WERI-Rb-1 (cell line): ENCODE measurements around the gene BTG2.

Source experiments
- DNase-seq: peaks from one replicate; pipeline ENCODE4 v3.0.0-alpha.2; 2020
- H3K27ac ChIP-seq: fragments of 250-450 bp; sonication (Bioruptor Pico); 2 replicates; pipeline ENCODE4 v1.5.1; 2020; ENCODE audit warnings: mild to moderate bottlenecking, moderate library complexity
- H3K27me3 ChIP-seq: fragments of 250-450 bp; sonication (Bioruptor Pico); 2 replicates; pipeline ENCODE4 v1.5.1; 2021; ENCODE audit warnings: mild to moderate bottlenecking, low read depth, moderate library complexity; ENCODE audit not compliant: insufficient read depth, severe bottlenecking
- H3K36me3 ChIP-seq: fragments of 250-450 bp; sonication (Bioruptor Pico); 2 replicates; pipeline ENCODE4 v1.5.1; 2020; ENCODE audit warnings: mild to moderate bottlenecking, moderate library complexity
- H3K4me3 ChIP-seq: 2 replicates; pipeline ENCODE4 v1.5.1; 2011; ENCODE audit warnings: low read depth, mild to moderate bottlenecking, control low read depth, low read length
- H3K9me3 ChIP-seq: fragments of 250-450 bp; sonication (Bioruptor Pico); 2 replicates; pipeline ENCODE4 v1.5.1; 2021; ENCODE audit warnings: mild to moderate bottlenecking, moderate library complexity; ENCODE audit not compliant: severe bottlenecking
- TF ChIP-seq, protein P1 (sequence below): IDR thresholded peaks from 2 replicates; pipeline ENCODE4 v1.5.1; 2011; ENCODE audit warnings: low read depth, mild to moderate bottlenecking, control low read depth, inconsistent platforms, low read length

Gene BTG2

DNA sequence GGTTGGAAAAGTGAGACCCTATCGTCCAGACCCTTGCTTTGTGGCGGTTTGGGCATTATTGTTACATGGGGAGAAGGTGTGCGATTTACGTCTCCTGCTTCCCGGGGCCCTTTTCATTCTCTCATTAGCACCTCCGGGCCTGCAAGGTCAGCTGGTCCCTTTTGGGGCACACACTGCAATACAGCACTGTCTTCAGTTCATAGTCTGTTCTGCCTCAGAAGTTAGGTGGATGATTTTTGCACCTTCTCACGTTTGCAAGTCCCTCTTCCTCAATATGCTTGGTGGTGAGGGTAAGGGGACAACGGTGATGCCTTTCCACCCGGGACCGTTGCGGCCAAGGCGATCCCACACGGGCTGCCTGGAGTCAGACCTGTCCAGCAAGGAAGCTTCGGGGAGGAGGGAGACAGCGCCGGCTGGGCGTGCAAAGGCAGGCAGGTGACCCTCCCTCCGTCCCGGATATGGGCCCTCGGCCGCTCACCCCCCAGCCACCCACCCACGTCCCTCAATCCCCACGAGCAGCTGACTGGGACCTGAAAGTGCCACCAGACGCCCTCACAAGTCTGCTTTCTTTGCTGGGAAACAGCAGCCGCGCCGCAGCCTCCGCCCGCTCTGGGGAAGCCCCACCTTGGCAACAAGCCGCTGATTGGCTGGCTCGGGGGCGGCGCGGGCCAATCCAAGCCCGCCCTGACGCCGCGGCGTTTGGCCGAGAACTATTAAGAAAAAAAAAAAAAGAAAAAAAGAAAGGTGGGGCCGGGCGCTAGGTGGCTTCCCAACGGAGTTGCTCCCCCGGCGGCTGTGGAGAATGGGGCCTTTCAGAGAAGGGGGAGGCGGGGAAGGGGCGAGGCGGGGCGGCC lies 21.7 kb downstream of the BTG2 start:
- peak; percentile 100 for DNase-seq
- Histone ChIP-seq H3K9me3 (no peaks in the 10 kb centered on the region), H3K27ac (peak overlapping the region; percentile 98), H3K27me3 (no peaks in the 10 kb centered on the region), H3K36me3 (no peaks in the 10 kb centered on the region), H3K4me3 (peak overlapping the region; percentile 51)
- TF ChIP-seq, protein P1, sequence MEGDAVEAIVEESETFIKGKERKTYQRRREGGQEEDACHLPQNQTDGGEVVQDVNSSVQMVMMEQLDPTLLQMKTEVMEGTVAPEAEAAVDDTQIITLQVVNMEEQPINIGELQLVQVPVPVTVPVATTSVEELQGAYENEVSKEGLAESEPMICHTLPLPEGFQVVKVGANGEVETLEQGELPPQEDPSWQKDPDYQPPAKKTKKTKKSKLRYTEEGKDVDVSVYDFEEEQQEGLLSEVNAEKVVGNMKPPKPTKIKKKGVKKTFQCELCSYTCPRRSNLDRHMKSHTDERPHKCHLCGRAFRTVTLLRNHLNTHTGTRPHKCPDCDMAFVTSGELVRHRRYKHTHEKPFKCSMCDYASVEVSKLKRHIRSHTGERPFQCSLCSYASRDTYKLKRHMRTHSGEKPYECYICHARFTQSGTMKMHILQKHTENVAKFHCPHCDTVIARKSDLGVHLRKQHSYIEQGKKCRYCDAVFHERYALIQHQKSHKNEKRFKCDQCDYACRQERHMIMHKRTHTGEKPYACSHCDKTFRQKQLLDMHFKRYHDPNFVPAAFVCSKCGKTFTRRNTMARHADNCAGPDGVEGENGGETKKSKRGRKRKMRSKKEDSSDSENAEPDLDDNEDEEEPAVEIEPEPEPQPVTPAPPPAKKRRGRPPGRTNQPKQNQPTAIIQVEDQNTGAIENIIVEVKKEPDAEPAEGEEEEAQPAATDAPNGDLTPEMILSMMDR, result no peak

DNA sequence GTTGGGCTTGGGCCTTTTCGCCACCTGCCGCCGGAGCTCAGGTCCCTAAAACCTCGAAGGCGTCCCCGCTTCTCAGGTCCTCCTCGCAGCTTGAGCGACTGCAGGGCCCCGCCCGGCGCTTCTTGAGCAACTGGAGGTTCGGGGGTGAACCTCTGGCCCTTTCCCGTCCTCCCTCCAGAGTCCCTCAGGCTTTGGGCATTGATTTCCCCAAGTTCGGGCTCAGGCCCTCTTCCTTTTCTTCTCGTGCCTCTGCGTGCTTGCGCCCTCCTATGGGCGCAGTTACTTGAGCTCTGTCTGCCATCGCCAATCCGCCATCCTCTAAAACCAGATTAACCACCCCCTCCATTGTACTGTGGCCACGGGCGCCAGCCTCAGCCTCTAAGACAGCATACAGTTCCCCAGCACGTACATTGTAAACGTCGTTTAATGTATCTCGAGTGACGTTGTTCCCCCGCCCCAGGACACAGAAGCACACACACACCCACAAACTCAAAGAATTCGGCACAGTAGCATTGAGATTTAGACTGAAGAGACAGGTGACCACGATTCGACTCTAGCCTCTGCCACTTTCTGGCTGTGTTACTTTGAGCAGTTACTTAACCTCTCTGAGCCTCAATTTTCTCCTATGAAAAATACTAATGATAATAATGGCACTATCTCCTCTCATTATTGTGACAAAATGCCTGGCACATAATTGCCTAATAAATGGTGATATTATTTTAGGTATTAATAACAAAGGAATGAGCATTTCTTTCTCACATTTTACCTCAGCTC lies 22.6 kb downstream of the BTG2 start:
- H3K27me3 ChIP-seq, result no peaks in the 10 kb centered on the region
- H3K27ac ChIP-seq, result peak overlapping the region; percentile 98
- no peaks in the 10 kb centered on the region for H3K36me3 ChIP-seq
- peak; percentile 97 for DNase-seq
- H3K4me3 ChIP-seq, result peak overlapping the region; percentile 51
- no peaks in the 10 kb centered on the region for H3K9me3 ChIP-seq
- TF ChIP-seq, protein P1, result peak; percentile 84

DNA sequence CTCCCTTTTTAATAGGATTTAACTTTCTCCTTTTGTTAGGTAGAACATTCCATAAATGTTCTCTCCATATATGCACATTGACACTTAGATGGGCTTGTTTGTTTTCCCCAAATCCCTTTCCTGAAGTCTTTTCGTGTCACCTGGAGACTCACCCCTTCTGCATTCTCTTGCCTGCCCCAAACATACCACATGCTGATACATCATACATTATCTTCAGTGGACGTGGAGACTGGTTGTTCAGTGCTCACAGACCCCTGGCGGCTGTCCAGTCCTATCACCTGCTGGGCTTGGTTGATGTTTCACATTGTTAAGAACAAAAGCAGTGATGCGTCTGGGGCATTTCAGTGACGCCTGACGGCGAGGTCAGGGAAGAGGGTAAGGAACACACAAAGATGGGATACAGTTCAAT lies 23.4 kb downstream of the BTG2 start:
- no peaks in the 10 kb centered on the region for H3K27me3 ChIP-seq
- no peaks in the 10 kb centered on the region for H3K9me3 ChIP-seq
- no peak for DNase-seq
- H3K36me3 ChIP-seq, result no peaks in the 10 kb centered on the region
- H3K4me3 ChIP-seq, result no peak overlapping the region
- peak overlapping the region; percentile 98 for H3K27ac ChIP-seq
- TF ChIP-seq, protein P1, result no peak

DNA sequence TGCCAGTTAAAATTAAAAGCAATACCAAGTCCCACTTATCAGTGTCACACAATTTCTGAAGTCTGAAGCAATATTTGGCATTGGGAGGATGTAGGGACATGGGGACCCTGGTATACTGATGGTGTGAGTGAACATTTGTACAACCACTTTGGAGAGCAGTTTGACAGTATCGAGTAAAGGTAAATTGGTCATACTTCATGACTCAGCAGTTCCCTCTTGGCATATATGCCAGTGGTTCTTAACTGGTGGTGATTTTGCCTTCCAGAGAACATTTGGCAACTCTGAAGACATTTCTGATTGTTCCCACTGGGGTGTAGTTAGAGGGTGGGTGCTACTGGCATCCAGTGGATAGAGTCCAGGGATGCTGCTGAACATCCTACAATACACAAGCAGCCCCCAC lies 25.9 kb downstream of the BTG2 start:
- Histone ChIP-seq H3K36me3 (no peaks in the 10 kb centered on the region), H3K9me3 (no peaks in the 10 kb centered on the region), H3K27ac (no peak overlapping the region), H3K4me3 (no peak overlapping the region), H3K27me3 (no peaks in the 10 kb centered on the region)
- no peak for DNase-seq
- TF ChIP-seq, protein P1, result no peak

DNA sequence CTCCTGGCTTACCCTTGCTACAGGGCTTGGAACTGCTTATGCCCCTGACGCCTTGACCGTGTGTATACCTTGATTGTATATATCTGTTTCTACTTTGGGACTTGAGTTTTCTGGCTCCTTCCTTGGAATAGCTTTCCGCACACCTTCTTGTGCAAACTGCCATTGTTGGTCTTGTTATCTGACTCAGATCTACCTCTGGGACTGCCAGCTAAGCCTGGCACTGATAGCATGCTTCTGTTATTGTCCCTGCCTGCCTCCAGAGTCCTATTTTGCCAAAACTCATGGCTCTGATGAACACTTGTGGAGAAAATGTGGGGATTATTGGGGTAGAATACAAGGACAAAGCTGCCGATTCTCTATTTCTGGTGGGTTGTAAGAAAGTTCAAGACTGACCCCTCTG lies 30.2 kb downstream of the BTG2 start:
- DNase-seq, result no peak
- TF ChIP-seq, protein P1, result no peak

More for the DNA sequence above, 30.2 kb downstream of the BTG2 start:
- H3K27ac ChIP-seq, result no peak overlapping the region
- H3K36me3 ChIP-seq, result no peaks in the 10 kb centered on the region
- H3K4me3 ChIP-seq, result no peak overlapping the region
- H3K9me3 ChIP-seq, result no peaks in the 10 kb centered on the region
- no peaks in the 10 kb centered on the region for H3K27me3 ChIP-seq
